ENCODE measurements around the gene PRKCA.

The PRKCA gene

DNA sequence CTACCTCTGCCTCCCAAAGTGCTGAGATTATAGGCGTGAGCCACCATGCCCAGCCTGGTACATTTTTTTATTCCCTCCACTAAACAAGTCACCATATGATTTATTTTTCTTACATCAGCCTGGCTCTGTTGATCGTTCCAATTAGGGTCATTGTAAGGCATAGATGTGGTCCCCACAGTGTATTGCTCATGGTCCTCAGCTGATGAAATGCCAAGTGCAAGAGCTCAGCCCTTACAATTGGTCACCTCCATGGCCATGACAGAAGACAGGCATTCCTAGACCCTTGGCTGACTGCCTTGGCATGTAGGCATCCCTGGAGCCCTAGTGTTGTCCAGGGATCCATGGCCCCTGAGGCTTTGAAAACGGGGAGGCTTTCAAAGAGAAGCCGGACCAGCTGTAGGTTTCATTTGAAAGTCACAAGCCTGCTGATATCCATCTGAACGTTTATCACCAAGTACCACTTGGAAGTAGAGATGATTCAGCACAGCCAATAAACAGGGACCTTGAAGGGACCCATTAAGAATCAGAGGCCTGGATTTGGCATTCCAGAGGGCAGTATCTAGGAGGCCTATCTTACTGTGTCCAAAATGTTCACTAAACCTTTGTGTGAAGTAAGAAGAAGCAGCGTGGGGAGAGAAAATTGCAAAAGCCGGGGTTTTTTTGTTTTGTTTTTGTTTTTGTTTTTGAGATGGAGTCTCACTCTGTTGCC, 20.6 kb upstream of the PRKCA start:
- no peaks in the 10 kb centered on the region for H3K9me2 ChIP-seq (replicated peaks; ENCODE audit: low read depth, low read length)
- H4K20me1 ChIP-seq (ENCODE audit: insufficient read depth, low read length, poor library complexity, severe bottlenecking) = no peaks in the 10 kb centered on the region
- TF ChIP-seq CTCF (conservative IDR thresholded peaks at IDR 0.05; ENCODE audit: low read length) (no peak), EZH2phosphoT487 (IDR thresholded peaks at IDR 0.05; ENCODE audit: borderline replicate concordance) (no peak)
- no peak overlapping the region for H3K4me2 ChIP-seq (ENCODE audit: low read depth, low read length, poor library complexity, severe bottlenecking)
- H3K27me3 ChIP-seq (ENCODE audit: insufficient read depth, low read length, poor library complexity, severe bottlenecking) = no peaks in the 10 kb centered on the region
- H3K9me3 ChIP-seq (ENCODE audit: insufficient read depth, low read depth, low read length) = no peaks in the 10 kb centered on the region
- H3K4me3 ChIP-seq (ENCODE audit: low read length, poor library complexity, severe bottlenecking) = no peak overlapping the region
- H3K9ac ChIP-seq (ENCODE audit: low read depth, low read length, poor library complexity, severe bottlenecking) = no peak overlapping the region
- H2AFZ ChIP-seq (ENCODE audit: low read length) = no peak overlapping the region
- H3K4me1 ChIP-seq (ENCODE audit: insufficient read depth, low read length, poor library complexity, severe bottlenecking) = no peaks in the 10 kb centered on the region
- no peaks in the 10 kb centered on the region for H3F3A ChIP-seq (ENCODE audit: low read depth)
- H3K36me3 ChIP-seq (ENCODE audit: insufficient read depth, low read length) = no peaks in the 10 kb centered on the region
- no peaks in the 10 kb centered on the region for H3K79me2 ChIP-seq (ENCODE audit: insufficient read depth, low read length)

DNA sequence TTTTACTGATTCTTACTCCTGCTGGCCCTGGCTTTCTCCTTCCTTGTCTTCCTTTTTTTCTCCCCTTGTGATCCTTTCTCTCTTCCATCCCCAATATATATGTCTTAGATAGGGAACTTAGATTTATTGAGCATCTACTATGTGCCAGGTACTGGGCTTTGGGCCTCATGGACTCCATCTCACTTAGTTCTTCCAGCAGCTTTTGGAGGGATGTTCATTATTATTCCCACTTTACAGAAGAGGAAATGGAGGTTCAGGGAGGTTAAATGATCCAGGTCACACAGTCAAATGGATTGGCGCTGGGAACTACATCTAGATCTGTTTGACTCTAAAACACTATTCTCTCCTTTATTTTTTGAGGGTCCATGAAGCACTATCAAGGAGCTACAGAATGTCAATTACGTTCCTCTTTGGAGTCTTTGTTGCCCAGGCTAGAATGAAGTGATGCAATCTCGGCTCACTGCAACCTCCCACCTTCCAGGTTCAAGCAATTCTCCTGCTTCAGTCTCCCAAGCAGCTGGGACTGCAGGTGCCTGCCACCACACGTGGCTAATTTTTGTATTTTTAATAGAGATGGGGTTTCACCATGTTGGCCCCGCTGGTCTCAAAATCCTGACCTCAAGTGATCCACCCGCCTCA, 19.0 kb upstream of the PRKCA start:
- no peak overlapping the region for H3K4me2 ChIP-seq (ENCODE audit: low read depth, low read length, poor library complexity, severe bottlenecking)
- H3K4me1 ChIP-seq (ENCODE audit: insufficient read depth, low read length, poor library complexity, severe bottlenecking) = no peaks in the 10 kb centered on the region
- H3F3A ChIP-seq (ENCODE audit: low read depth) = no peaks in the 10 kb centered on the region
- H3K9me3 ChIP-seq (ENCODE audit: insufficient read depth, low read depth, low read length) = no peaks in the 10 kb centered on the region
- H2AFZ ChIP-seq (ENCODE audit: low read length) = no peak overlapping the region
- H3K79me2 ChIP-seq (ENCODE audit: insufficient read depth, low read length) = no peaks in the 10 kb centered on the region
- H3K27me3 ChIP-seq (ENCODE audit: insufficient read depth, low read length, poor library complexity, severe bottlenecking) = no peaks in the 10 kb centered on the region
- no peak overlapping the region for H3K9ac ChIP-seq (ENCODE audit: low read depth, low read length, poor library complexity, severe bottlenecking)
- no peaks in the 10 kb centered on the region for H4K20me1 ChIP-seq (ENCODE audit: insufficient read depth, low read length, poor library complexity, severe bottlenecking)
- no peaks in the 10 kb centered on the region for H3K36me3 ChIP-seq (ENCODE audit: insufficient read depth, low read length)
- TF ChIP-seq CTCF (conservative IDR thresholded peaks at IDR 0.05; ENCODE audit: low read length) (no peak), EZH2phosphoT487 (IDR thresholded peaks at IDR 0.05; ENCODE audit: borderline replicate concordance) (no peak)
- H3K4me3 ChIP-seq (ENCODE audit: low read length, poor library complexity, severe bottlenecking) = no peak overlapping the region
- H3K9me2 ChIP-seq (replicated peaks; ENCODE audit: low read depth, low read length) = no peaks in the 10 kb centered on the region

DNA sequence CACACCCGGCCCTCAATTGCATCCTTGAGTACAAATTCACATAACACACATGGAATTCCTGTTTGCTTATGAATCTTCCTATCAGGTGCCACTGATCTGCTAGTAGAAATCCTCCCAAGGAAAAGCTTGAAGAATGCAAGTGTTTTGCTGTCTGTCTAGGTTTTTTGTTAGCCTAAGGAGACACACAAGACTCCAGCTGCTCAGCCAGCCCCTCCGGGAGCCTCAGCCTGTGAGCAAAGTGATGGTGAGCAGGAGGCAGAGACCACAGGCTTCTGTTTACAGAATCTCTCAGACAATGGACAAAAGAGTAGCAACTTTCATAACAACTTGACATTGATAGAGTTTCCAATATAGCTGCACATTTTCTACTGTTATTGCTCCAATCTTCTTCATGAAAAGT, 18.4 kb upstream of the PRKCA start:
- no peak overlapping the region for H2AFZ ChIP-seq (ENCODE audit: low read length)
- H3K4me1 ChIP-seq (ENCODE audit: insufficient read depth, low read length, poor library complexity, severe bottlenecking) = no peaks in the 10 kb centered on the region
- no peak overlapping the region for H3K9ac ChIP-seq (ENCODE audit: low read depth, low read length, poor library complexity, severe bottlenecking)
- no peaks in the 10 kb centered on the region for H3K27me3 ChIP-seq (ENCODE audit: insufficient read depth, low read length, poor library complexity, severe bottlenecking)
- no peaks in the 10 kb centered on the region for H3K9me3 ChIP-seq (ENCODE audit: insufficient read depth, low read depth, low read length)
- TF ChIP-seq CTCF (conservative IDR thresholded peaks at IDR 0.05; ENCODE audit: low read length) (no peak), EZH2phosphoT487 (IDR thresholded peaks at IDR 0.05; ENCODE audit: borderline replicate concordance) (no peak)
- H3K79me2 ChIP-seq (ENCODE audit: insufficient read depth, low read length) = no peaks in the 10 kb centered on the region
- no peak overlapping the region for H3K4me2 ChIP-seq (ENCODE audit: low read depth, low read length, poor library complexity, severe bottlenecking)
- H3F3A ChIP-seq (ENCODE audit: low read depth) = no peaks in the 10 kb centered on the region
- H3K9me2 ChIP-seq (replicated peaks; ENCODE audit: low read depth, low read length) = no peaks in the 10 kb centered on the region
- no peak overlapping the region for H3K4me3 ChIP-seq (ENCODE audit: low read length, poor library complexity, severe bottlenecking)
- H3K36me3 ChIP-seq (ENCODE audit: insufficient read depth, low read length) = no peaks in the 10 kb centered on the region
- no peaks in the 10 kb centered on the region for H4K20me1 ChIP-seq (ENCODE audit: insufficient read depth, low read length, poor library complexity, severe bottlenecking)
